ENCODE results near the gene GPC3. TPM values are rescaled to one million over a fixed set of nuclear protein-coding genes. Genes with fewer than 3 reads are reported as not detected.

GPC3 gene
- total RNA-seq, 1 donor, result not detected

- TF ChIP-seq CTCF (IDR thresholded peaks at IDR 0.05; ENCODE audit: insufficient read depth, low read depth, low read length), result no peak
- H3K4me3 ChIP-seq (ENCODE audit: low read depth, low read length), result no peak overlapping the region
- DNase-seq (ENCODE audit: low read depth), result peak; percentile 40
These were observed 489.7 kb downstream of the GPC3 start for GRCh38 chrX:133495464-133496391.

GRCh38 chrX:133493366-133493765, 492.0 kb downstream of the GPC3 start:
- H3K4me3 ChIP-seq (ENCODE audit: low read depth, low read length), result no peak overlapping the region
- TF ChIP-seq CTCF (IDR thresholded peaks at IDR 0.05; ENCODE audit: insufficient read depth, low read depth, low read length), result no peak
- DNase-seq (ENCODE audit: low read depth), result no peak

- no peak overlapping the region for H3K4me3 ChIP-seq (ENCODE audit: low read depth, low read length)
- no peak for TF ChIP-seq CTCF (IDR thresholded peaks at IDR 0.05; ENCODE audit: insufficient read depth, low read depth, low read length)
- DNase-seq (ENCODE audit: low read depth), result no peak
These were observed 494.4 kb downstream of the GPC3 start for GRCh38 chrX:133490955-133491354.

Small RNAs within 50 kb of the gene (small RNA-seq; reads per million reads assigned to genes)
- gene RNU6-203P, result not detected
